Peyer's patch (tissue), 4 donors: ENCODE measurements around the gene BBOF1.

ENCODE experiments used
- POLR2A ChIP-seq, 2 donors: fragments of 450-650 bp; IDR thresholded peaks; one replicate each; pipeline ENCODE4 v1.5.1; 2017; ENCODE audit warnings: antibody characterized with exemption in 2 of 2, mild to moderate bottlenecking in 2 of 2, moderate library complexity in 2 of 2
- TF ChIP-seq, protein P1 (sequence below), 6 experiments: fragments of 450-650 bp in 4 of 6; fragments of 200-600 bp in 2 of 6; sonication (generic) in 1 of 6; IDR thresholded peaks; one replicate each; pipeline ENCODE4 v1.5.1; 2017 to 2019; ENCODE audit warnings: antibody characterized with exemption in 6 of 6, mild to moderate bottlenecking in 3 of 6, moderate library complexity in 1 of 6

DNA sequence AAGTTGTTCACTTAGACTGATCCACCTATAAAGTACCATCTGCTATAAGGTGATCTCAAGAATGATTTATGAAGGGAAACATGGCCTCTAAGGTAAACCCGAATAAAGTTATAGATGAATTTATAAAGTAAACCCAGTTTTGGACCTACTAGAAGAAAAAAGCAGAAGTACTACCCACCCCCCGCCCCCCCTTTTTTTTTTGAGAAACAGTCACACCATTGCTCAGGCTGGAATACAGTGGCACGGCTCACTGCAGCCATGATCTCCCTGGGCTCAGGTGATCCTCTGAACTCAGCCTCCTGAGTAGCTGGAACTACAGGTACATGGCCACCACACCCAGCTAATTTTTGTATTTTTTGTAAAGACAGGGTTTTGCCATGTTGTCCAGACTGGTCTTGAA lies 4.0 kb upstream of the BBOF1 start:
- TF ChIP-seq, protein P1, sequence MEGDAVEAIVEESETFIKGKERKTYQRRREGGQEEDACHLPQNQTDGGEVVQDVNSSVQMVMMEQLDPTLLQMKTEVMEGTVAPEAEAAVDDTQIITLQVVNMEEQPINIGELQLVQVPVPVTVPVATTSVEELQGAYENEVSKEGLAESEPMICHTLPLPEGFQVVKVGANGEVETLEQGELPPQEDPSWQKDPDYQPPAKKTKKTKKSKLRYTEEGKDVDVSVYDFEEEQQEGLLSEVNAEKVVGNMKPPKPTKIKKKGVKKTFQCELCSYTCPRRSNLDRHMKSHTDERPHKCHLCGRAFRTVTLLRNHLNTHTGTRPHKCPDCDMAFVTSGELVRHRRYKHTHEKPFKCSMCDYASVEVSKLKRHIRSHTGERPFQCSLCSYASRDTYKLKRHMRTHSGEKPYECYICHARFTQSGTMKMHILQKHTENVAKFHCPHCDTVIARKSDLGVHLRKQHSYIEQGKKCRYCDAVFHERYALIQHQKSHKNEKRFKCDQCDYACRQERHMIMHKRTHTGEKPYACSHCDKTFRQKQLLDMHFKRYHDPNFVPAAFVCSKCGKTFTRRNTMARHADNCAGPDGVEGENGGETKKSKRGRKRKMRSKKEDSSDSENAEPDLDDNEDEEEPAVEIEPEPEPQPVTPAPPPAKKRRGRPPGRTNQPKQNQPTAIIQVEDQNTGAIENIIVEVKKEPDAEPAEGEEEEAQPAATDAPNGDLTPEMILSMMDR (IDR thresholded peaks at IDR 0.05), result no peak
- no peak for TF ChIP-seq POLR2A (IDR thresholded peaks at IDR 0.05)
